HPDE6-E6E7 (cell line): ENCODE data around the gene TRABD2B.

Experiments
- DNase-seq: peaks from one replicate; pipeline ENCODE4 v3.0.0; 2011; ENCODE audit warnings: missing footprints; ENCODE audit errors: extremely low spot score

Gene TRABD2B

GRCh38 chr1:47850451-47850850, 146.7 kb downstream of the TRABD2B start:
- DNase-seq: no peak

- DNase-seq: no peak
These were observed 147.5 kb downstream of the TRABD2B start for GRCh38 chr1:47849591-47850261.

GRCh38 chr1:47849005-47849521, 148.1 kb downstream of the TRABD2B start:
- no peak for DNase-seq

- no peak for DNase-seq
These were observed 149.4 kb downstream of the TRABD2B start for GRCh38 chr1:47847763-47848162.

GRCh38 chr1:47844558-47844955, 152.6 kb downstream of the TRABD2B start:
- no peak for DNase-seq

- no peak for DNase-seq
These were observed 153.2 kb downstream of the TRABD2B start for GRCh38 chr1:47843781-47844557.

GRCh38 chr1:47843059-47843458, 154.1 kb downstream of the TRABD2B start:
- DNase-seq: no peak

- DNase-seq: no peak
These were observed 154.8 kb downstream of the TRABD2B start for GRCh38 chr1:47842228-47842919.

- DNase-seq: no peak
These were observed 155.8 kb downstream of the TRABD2B start for GRCh38 chr1:47841356-47841755.

GRCh38 chr1:47840393-47841190, 156.6 kb downstream of the TRABD2B start:
- no peak for DNase-seq

- DNase-seq: no peak
These were observed 157.8 kb downstream of the TRABD2B start for GRCh38 chr1:47839433-47839760.

- no peak for DNase-seq
These were observed 158.4 kb downstream of the TRABD2B start for GRCh38 chr1:47838562-47839432.

GRCh38 chr1:47837866-47838561, 159.2 kb downstream of the TRABD2B start:
- no peak for DNase-seq

GRCh38 chr1:47837056-47837830, 159.9 kb downstream of the TRABD2B start:
- DNase-seq: no peak

- DNase-seq: no peak
These were observed 161.8 kb downstream of the TRABD2B start for GRCh38 chr1:47835409-47835808.

- DNase-seq: no peak
These were observed 162.9 kb downstream of the TRABD2B start for GRCh38 chr1:47834326-47834725.

GRCh38 chr1:47830641-47831333, 166.4 kb downstream of the TRABD2B start:
- DNase-seq: no peak

- DNase-seq: no peak
These were observed 167.2 kb downstream of the TRABD2B start for GRCh38 chr1:47830021-47830420.

- DNase-seq: no peak
These were observed 168.2 kb downstream of the TRABD2B start for GRCh38 chr1:47828978-47829377.
